ENCODE measurements around the gene CEP112.

DNA sequence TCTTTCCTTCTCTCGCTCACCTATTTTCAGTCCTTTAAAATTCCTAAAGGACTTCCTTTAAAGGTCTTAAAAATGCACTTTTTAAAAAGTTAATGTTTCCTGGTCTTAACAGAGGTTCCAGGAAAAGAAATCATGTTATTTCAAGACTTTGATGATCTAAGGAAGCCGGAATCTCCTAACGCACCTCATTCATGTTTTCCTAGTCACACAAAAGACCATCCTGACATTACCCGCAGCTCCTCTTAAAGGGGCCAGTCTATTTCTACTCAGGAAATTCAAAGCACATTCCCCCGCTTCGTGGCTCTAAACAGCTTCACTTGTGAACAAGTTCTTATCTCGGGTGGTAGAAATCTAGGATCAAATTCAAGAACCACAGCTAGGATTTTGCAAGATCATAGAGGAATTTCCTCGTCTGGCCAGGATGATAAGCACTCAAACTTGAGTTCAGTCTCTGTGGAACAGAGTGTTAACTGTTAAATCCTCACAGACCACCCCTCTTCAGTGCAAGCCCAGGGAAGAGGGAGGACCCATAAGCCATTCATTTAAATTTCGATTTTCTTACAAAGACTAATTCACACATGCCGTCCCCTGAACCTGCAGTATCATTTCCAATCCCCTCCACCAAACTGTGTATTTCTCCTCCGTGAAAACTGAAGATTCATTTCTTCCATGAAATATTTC is 493.4 kb downstream of the CEP112 start:
- TF ChIP-seq POLR2AphosphoS5 (IDR thresholded peaks at IDR 0.05; ENCODE audit: borderline replicate concordance, low read depth, low read length) = no peak
- TF ChIP-seq FOXP2 (optimal IDR thresholded peaks at IDR 0.05; ENCODE audit: control extremely low read depth, extremely low read length, insufficient read depth) = no peak

Data from SK-N-MC (cell line).